ENCODE data around the gene LAMC1.

The LAMC1 gene

DNA sequence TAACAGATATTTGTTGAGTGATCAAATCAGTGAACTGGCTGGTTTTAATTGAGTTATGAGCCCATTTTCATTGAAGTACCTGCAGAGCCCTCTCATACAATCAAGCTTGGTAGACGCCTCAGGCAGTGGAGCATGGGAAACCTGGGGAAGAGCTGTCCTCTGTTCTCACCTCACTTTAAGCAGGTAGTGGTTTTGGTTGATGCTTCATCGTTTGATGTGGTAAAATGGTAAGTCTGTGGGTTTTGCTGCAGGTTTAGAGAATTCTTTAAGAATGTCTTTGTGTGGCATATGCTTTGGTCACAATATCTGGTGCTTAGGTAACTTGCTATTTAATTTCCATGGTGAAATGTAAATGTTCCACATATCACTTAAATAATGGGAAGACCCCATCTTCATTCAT lies 10.0 kb downstream of the LAMC1 start:
- Histone ChIP-seq H3K9ac (no peak overlapping the region), H3K27ac (no peak overlapping the region; the same call in 1 of the 2 replicates), H3K27me3 (ENCODE audit: insufficient read depth, low read depth) (no peaks in the 10 kb centered on the region), H2AFZ (ENCODE audit: low read depth) (no peak overlapping the region), H4K20me1 (ENCODE audit: insufficient read depth) (no peaks in the 10 kb centered on the region), H3K79me2 (ENCODE audit: insufficient read depth, low read depth) (peaks cover 11% of the 10 kb centered on the region; the same call in 1 of the 2 replicates), H3K4me2 (peak overlapping the region; percentile 57), H3K4me3 (IDR thresholded peaks at IDR 0.05; ENCODE audit: insufficient read depth, low read depth, low read length) (no peak overlapping the region), H3K36me3 (ENCODE audit: insufficient read depth) (no peaks in the 10 kb centered on the region), H3K4me1 (ENCODE audit: low read depth, poor library complexity, severe bottlenecking) (peaks cover 32% of the 10 kb centered on the region)
- TF ChIP-seq, protein P1, sequence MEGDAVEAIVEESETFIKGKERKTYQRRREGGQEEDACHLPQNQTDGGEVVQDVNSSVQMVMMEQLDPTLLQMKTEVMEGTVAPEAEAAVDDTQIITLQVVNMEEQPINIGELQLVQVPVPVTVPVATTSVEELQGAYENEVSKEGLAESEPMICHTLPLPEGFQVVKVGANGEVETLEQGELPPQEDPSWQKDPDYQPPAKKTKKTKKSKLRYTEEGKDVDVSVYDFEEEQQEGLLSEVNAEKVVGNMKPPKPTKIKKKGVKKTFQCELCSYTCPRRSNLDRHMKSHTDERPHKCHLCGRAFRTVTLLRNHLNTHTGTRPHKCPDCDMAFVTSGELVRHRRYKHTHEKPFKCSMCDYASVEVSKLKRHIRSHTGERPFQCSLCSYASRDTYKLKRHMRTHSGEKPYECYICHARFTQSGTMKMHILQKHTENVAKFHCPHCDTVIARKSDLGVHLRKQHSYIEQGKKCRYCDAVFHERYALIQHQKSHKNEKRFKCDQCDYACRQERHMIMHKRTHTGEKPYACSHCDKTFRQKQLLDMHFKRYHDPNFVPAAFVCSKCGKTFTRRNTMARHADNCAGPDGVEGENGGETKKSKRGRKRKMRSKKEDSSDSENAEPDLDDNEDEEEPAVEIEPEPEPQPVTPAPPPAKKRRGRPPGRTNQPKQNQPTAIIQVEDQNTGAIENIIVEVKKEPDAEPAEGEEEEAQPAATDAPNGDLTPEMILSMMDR (conservative IDR thresholded peaks at IDR 0.05; ENCODE audit: low read depth, low read length): no peak

DNA sequence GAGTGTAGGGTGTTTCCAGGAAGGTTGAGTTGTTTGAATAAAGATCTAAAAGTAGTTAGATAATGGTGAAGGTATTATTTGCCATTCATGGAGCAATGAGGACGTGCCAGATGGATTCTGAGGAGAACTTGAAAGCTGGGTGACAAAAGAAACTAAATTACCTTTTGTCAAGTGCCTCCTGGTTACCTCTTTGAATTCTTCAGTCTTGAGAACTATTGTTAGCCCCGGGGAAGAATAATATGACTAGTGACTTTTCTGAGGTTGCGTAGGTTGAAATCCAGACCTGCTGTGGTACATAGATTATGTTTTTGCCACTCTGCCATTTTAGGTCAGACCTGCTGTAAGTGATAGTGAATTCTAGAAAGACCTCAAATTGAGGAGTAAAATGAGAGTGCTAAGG lies 11.5 kb downstream of the LAMC1 start:
- H3K4me1 ChIP-seq (ENCODE audit: low read depth, poor library complexity, severe bottlenecking): peaks cover 41% of the 10 kb centered on the region
- no peak overlapping the region for H3K27ac ChIP-seq
- H3K36me3 ChIP-seq (ENCODE audit: insufficient read depth): no peaks in the 10 kb centered on the region
- H3K4me3 ChIP-seq (IDR thresholded peaks at IDR 0.05; ENCODE audit: insufficient read depth, low read depth, low read length): no peak overlapping the region
- no peak overlapping the region for H3K9ac ChIP-seq
- no peak overlapping the region for H2AFZ ChIP-seq (ENCODE audit: low read depth)
- no peak overlapping the region for H3K4me2 ChIP-seq
- no peaks in the 10 kb centered on the region for H3K27me3 ChIP-seq (ENCODE audit: insufficient read depth, low read depth)
- peaks cover 11% of the 10 kb centered on the region; the same call in 1 of the 2 replicates for H3K79me2 ChIP-seq (ENCODE audit: insufficient read depth, low read depth)
- TF ChIP-seq, protein P1 (conservative IDR thresholded peaks at IDR 0.05; ENCODE audit: low read depth, low read length): no peak
- H4K20me1 ChIP-seq (ENCODE audit: insufficient read depth): no peaks in the 10 kb centered on the region

DNA sequence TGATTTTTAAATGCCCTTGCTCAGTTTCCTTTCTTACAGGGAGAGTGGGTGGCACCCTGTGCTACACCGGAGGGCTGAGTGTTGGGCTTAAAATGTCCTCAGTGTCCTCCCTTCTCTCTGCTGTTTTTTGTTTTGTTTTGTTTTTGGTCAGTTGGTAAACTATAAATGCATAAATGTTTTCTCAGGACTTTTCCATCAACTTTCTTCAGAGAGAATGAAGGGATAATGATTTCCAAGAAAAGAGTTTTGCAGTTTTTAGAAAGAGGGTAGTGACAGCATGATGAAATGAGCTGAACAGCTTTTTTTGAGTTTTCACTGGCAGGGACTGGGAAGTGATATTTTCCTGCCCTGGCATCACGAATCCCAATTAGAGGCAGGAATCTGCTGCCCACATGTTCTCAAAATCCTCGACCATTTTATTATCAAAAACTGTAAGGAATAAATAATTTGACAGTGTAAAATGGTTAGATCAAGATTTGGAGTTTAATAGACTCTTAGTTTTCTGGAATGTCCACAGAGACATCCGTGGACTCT lies 15.2 kb downstream of the LAMC1 start:
- H3K79me2 ChIP-seq (ENCODE audit: insufficient read depth, low read depth): no peaks in the 10 kb centered on the region
- TF ChIP-seq, protein P1 (conservative IDR thresholded peaks at IDR 0.05; ENCODE audit: low read depth, low read length): no peak
- no peak overlapping the region for H2AFZ ChIP-seq (ENCODE audit: low read depth)

DNA sequence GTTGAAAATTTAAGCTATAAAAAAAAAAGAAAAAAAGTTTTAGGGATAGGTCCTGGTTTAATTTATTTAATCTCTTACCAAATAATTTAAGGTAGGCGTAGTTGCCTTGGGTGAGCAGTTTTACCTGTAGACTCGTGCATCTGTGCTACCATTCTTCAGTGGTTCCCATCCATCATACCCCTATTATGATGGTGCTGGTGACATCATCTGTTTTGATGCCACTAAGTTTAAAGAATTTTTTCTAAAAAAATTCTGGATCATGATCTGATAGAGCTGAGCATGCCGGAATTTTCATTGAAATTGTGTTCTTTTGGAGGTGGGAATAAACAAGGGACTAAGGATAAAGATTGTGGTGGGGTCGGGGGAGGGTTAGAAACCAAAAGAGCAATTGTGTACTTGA lies 15.7 kb downstream of the LAMC1 start:
- H2AFZ ChIP-seq (ENCODE audit: low read depth): no peak overlapping the region
- 0 out of 2 replicates have a peak overlapping the region, but pooled peaks have one; percentile 46 for H3K4me2 ChIP-seq
- no peak overlapping the region for H3K4me3 ChIP-seq (IDR thresholded peaks at IDR 0.05; ENCODE audit: insufficient read depth, low read depth, low read length)
- no peaks in the 10 kb centered on the region for H3K79me2 ChIP-seq (ENCODE audit: insufficient read depth, low read depth)
- no peaks in the 10 kb centered on the region for H3K36me3 ChIP-seq (ENCODE audit: insufficient read depth)
- H3K9ac ChIP-seq: no peak overlapping the region
- TF ChIP-seq, protein P1 (conservative IDR thresholded peaks at IDR 0.05; ENCODE audit: low read depth, low read length): no peak
- H3K27me3 ChIP-seq (ENCODE audit: insufficient read depth, low read depth): no peaks in the 10 kb centered on the region
- peaks cover 25% of the 10 kb centered on the region for H3K4me1 ChIP-seq (ENCODE audit: low read depth, poor library complexity, severe bottlenecking)
- H3K27ac ChIP-seq: no peak overlapping the region
- no peaks in the 10 kb centered on the region for H4K20me1 ChIP-seq (ENCODE audit: insufficient read depth)

More for the DNA sequence above, 15.2 kb downstream of the LAMC1 start:
- no peaks in the 10 kb centered on the region for H4K20me1 ChIP-seq (ENCODE audit: insufficient read depth)
- H3K4me2 ChIP-seq: no peak overlapping the region
- H3K27ac ChIP-seq: no peak overlapping the region
- H3K4me1 ChIP-seq (ENCODE audit: low read depth, poor library complexity, severe bottlenecking): peaks cover 30% of the 10 kb centered on the region
- H3K9ac ChIP-seq: no peak overlapping the region
- no peaks in the 10 kb centered on the region for H3K36me3 ChIP-seq (ENCODE audit: insufficient read depth)
- no peak overlapping the region for H3K4me3 ChIP-seq (IDR thresholded peaks at IDR 0.05; ENCODE audit: insufficient read depth, low read depth, low read length)
- no peaks in the 10 kb centered on the region for H3K27me3 ChIP-seq (ENCODE audit: insufficient read depth, low read depth)
